OCI-LY7 (cell line): ENCODE data around the gene C10orf143.
"Not testable (repeated sequence)": the region's sequence is repeated elsewhere in the genome, so short reads cannot be mapped to it uniquely, and the experiment has no call there.

Source experiments
- CTCF ChIP-seq: fragments of 200-600 bp; sonication (generic); conservative IDR thresholded peaks from 2 replicates; pipeline ENCODE4 v1.5.1; 2014; ENCODE audit warnings: mild to moderate bottlenecking, antibody characterized with exemption, low read length, moderate library complexity, mixed read lengths
- EZH2phosphoT487 ChIP-seq: fragments of 200-600 bp; sonication (generic); IDR thresholded peaks from 2 replicates; pipeline ENCODE4 v1.6.1; 2018; ENCODE audit warnings: low read depth, borderline replicate concordance, mild to moderate bottlenecking, mixed run types, antibody characterized with exemption, low read length, moderate library complexity, mixed read lengths

GRCh38 chr10:130108146-130108545 is 2.5 kb downstream of the C10orf143 start:
- not testable (repeated sequence) for TF ChIP-seq CTCF, EZH2phosphoT487
